Upper lobe of right lung (tissue), 1 donor: ENCODE measurements around the gene GINS1. TPM values are rescaled to one million over a fixed set of nuclear protein-coding genes. Genes with fewer than 3 reads are reported as not detected.

Source experiments
- ATAC-seq: fragments of 200-7000 bp; cut with Tn5 transposase; one replicate; pipeline ENCODE4 v1.9.1; 2020; ENCODE audit warnings: mild to moderate bottlenecking, moderate library complexity
- DNase-seq: peaks from one replicate; pipeline ENCODE4 v3.0.0-alpha.2; 2020
- H3K27ac ChIP-seq: fragments of 200-600 bp; one replicate; pipeline ENCODE4 v1.8.0; 2022
- H3K27me3 ChIP-seq: fragments of 200-600 bp; one replicate; pipeline ENCODE4 v1.8.0; 2022; ENCODE audit warnings: mild to moderate bottlenecking
- H3K36me3 ChIP-seq: fragments of 200-600 bp; one replicate; pipeline ENCODE4 v1.8.0; 2022
- H3K4me1 ChIP-seq: fragments of 200-600 bp; one replicate; pipeline ENCODE4 v1.8.0; 2022
- H3K4me3 ChIP-seq: fragments of 200-600 bp; one replicate; pipeline ENCODE4 v1.8.0; 2022; ENCODE audit warnings: mild to moderate bottlenecking
- H3K9me3 ChIP-seq: fragments of 200-600 bp; one replicate; pipeline ENCODE4 v1.8.0; 2022
- intact Hi-C: fragments of 100-400 bp; cut with DNase I; formaldehyde crosslinking; loops from one replicate; pipeline ENCODE4 v1.11.0; 2022
- total RNA-seq: library from RNA; stranded (reverse); fragmentation: NEBNext Ultra II Directional; extraction: Animal tissue kit (Norgen Biotek cat#: 25700); gene quantifications from one replicate; pipeline ENCODE4 v1.2.1, GENCODE V29; 2021
- TF ChIP-seq, protein P1 (sequence below): fragments of 200-600 bp; IDR thresholded peaks from one replicate; pipeline ENCODE4 v1.8.0; 2022; ENCODE audit warnings: antibody characterized with exemption
- donor health status: DM: no; HTN: yes; CAD: no; lungs with severe emphysema.

Gene GINS1
- total RNA-seq, 1 donor from 2014 or later, result 0.55 TPM

DNA sequence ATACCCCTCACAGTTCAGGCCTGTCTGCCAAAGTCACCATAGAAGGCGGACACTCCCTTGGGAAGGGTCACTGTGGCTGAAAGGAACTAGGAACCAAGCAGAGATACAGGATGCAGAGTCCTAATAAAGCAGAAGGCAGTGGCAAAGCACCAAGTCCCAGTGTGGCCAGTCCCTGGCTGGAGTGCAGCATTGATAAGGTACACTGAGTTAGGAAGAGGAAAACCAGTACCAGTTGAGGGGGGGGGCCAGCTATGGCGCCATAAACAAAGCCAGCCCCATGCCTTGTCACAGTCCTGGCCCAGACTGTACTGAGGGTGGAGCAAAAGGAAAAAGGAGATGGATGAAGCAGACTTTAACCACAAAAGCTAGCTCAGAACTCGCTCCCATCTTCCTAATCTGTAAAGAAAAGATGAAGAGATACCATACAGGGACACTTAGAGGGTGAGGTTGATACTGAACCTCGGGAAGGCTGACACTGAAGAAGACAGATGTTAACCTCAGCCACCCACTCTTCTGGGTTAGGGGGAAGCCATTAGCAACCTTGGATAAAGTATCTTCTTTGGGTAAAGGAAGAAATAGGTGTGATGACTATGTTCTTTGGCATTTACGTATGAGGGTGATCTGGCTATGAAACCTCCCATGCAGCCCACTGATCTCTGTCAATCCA, 24.6 kb upstream of the GINS1 start:
- H3K4me3 ChIP-seq, result no peak overlapping the region
- H3K27me3 ChIP-seq, result no peaks in the 10 kb centered on the region
- intact Hi-C loops, result no loop called here
- H3K9me3 ChIP-seq, result no peaks in the 10 kb centered on the region
- TF ChIP-seq, protein P1, sequence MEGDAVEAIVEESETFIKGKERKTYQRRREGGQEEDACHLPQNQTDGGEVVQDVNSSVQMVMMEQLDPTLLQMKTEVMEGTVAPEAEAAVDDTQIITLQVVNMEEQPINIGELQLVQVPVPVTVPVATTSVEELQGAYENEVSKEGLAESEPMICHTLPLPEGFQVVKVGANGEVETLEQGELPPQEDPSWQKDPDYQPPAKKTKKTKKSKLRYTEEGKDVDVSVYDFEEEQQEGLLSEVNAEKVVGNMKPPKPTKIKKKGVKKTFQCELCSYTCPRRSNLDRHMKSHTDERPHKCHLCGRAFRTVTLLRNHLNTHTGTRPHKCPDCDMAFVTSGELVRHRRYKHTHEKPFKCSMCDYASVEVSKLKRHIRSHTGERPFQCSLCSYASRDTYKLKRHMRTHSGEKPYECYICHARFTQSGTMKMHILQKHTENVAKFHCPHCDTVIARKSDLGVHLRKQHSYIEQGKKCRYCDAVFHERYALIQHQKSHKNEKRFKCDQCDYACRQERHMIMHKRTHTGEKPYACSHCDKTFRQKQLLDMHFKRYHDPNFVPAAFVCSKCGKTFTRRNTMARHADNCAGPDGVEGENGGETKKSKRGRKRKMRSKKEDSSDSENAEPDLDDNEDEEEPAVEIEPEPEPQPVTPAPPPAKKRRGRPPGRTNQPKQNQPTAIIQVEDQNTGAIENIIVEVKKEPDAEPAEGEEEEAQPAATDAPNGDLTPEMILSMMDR, result no peak
- no peaks in the 10 kb centered on the region for H3K36me3 ChIP-seq
- H3K27ac ChIP-seq, result no peak overlapping the region
- no peaks in the 10 kb centered on the region for H3K4me1 ChIP-seq
- ATAC-seq (no peak), DNase-seq (no peak)

DNA sequence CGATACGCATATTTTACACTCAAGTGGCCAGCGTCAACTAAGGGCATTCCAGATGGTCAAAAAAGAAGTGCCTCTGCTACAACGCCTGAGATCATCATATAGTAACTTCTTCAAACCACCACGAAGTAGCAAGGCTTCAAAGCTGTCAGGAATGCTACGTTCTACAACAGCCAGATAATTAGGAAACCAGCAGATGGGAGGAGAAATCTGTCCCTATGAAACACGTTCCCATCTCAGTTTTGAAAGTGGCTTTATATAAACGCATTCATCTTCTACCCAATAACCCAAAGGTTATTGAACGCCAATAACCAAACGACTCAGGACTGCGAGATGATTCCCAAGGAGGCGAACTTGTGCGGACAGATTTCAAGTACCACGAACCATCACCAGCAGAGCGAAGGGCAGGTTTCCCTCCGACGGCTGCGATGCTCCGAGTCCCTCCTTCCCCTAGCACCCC, 18.0 kb upstream of the GINS1 start:
- Histone ChIP-seq H3K9me3 (no peaks in the 10 kb centered on the region), H3K4me1 (peaks cover 6% of the 10 kb centered on the region), H3K27me3 (no peaks in the 10 kb centered on the region), H3K27ac (peak overlapping the region; percentile 78), H3K36me3 (no peaks in the 10 kb centered on the region), H3K4me3 (peak overlapping the region; percentile 91)
- TF ChIP-seq, protein P1, result no peak
- DNase-seq (no peak), ATAC-seq (no peak)
- intact Hi-C loops, result no loop called here

DNA sequence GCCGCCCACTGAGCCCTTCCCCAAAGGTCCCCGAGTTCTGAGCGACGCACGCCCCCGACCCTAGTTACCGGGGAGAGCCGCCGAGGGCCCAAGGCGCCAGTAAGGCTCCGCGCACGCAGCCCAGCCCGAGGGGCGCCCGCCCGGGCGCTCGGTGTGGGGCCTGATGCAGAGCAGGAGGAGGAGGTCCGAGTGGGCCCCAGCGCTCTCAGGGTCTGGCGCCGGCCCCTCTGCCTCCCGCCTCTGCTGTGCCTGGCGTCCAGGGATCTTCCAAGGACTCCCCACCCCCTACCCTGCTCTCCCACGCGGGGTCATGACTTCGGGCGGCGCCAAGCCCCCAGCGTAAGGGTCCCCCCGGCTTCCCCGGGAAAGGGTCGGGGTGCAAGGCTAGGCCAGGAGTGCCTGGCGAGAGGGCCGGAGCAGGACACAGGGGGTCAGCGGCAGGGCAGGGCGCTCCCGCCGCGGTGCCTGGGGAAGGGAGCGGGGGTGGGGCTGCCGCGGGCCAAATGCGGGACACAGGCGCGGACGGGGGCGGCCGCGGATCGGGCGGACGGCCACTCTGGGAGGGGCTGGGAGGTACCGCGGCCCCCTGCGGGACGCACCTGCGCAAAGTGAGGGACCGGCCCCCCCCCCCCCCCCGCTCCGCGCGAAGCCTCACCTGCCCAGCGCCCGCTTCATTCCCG, 17.5 kb upstream of the GINS1 start:
- Histone ChIP-seq H3K27me3 (no peaks in the 10 kb centered on the region), H3K4me1 (peaks cover 6% of the 10 kb centered on the region), H3K27ac (peak overlapping the region; percentile 78), H3K9me3 (no peaks in the 10 kb centered on the region), H3K36me3 (no peaks in the 10 kb centered on the region), H3K4me3 (peak overlapping the region; percentile 91)
- TF ChIP-seq, protein P1, result no peak
- peak; percentile 59 for ATAC-seq
- intact Hi-C loops, result loop anchor here (10.0 kb wide), 1 partner anchor 395 kb away; the partner anchor contains the start of gene APMAP
- peak; percentile 80 for DNase-seq

DNA sequence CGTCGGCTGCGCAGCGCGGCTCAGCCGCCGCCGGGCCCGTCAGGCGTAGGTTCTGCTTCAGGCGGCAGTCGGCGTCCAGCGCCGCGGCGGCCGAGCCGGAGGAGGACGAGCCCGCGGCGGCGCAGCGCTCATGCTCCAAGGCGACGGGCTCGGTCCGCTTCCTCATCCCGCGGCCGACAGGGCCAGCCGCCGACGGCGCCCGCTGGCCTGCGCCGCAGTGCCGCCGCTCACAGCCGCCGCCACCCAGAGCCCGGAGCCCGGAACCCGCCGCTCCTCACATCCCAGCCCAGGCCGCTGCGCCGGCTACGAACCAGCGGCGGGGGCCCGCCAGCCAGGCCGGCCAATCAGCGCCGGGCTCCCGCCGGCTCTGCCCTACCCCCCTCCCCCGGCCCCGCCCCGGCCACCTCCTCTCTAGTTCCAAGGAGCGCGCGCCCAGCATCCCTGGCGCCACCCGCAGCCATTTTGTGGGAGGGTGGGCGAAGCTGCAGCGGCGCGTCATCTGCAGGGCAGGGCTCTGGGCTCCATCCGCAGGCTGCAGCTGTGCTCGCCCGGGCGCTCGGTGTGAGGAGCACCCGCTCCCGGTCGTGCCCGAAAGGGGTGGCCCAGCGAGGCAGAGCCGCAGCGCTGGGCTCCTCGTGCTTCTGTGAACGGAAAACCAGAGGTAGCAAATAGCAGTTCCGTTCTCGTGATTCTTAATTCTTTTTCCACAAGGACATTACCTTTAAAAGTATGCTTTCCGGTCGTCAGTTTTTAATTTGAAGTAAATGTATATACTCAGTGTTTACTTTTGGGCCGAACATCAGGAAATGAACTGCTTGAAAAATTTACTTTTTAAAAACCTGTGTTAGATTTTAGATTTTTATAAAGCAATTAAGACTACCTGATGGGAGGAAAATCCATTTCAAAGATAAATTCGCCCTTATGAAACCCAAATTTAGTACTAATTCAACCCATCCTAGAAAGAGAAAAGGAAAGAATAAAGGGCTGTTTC, 16.6 kb upstream of the GINS1 start, which contains the start of gene ABHD12:
ABHD12 (minus strand) TSS at position 298 of the 991 bp plus-strand sequence; CDS start at position 166, 132 bp downstream.
- Histone ChIP-seq H3K27me3 (no peaks in the 10 kb centered on the region), H3K4me3 (peak within 1 kb of the TSS; percentile 91), H3K4me1 (peaks cover 6% of the 10 kb centered on the region), H3K27ac (peak within 1 kb of the TSS; percentile 80), H3K36me3 (no peaks in the 10 kb centered on the region), H3K9me3 (no peaks in the 10 kb centered on the region)
- DNase-seq, result peak; percentile 99
- peak; percentile 98 for ATAC-seq
- TF ChIP-seq, protein P1, result no peak
- intact Hi-C loops, result loop anchor here (10.0 kb wide), 1 partner anchor 396 kb away; the partner anchor contains the start of gene APMAP

DNA sequence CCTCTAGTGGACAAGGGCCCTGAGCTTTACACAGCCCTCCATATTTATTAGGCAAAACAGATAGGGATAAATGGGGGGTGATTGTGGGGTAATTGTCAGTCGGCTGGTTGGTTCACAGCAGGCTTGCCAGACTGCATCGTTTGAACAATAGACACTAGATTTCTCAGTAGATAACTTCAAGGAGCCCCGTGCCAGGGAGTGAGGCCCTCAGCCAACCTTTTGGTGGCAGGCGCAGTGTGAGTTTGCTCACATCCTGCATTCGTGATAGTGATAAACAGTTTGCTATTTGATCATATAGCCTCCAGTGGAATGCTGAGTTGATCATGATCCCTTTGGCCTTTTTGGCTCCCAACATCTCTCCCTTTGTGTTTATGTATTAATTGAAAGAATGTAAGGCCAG, 13.2 kb upstream of the GINS1 start:
- ATAC-seq, result no peak
- TF ChIP-seq, protein P1, result no peak
- intact Hi-C loops, result loop anchor here (10.0 kb wide), 1 partner anchor 399 kb away; the partner anchor contains the start of gene APMAP
- Histone ChIP-seq H3K27ac (no peak overlapping the region), H3K36me3 (no peaks in the 10 kb centered on the region), H3K27me3 (no peaks in the 10 kb centered on the region), H3K9me3 (no peaks in the 10 kb centered on the region), H3K4me1 (peaks cover under 1% of the 10 kb centered on the region), H3K4me3 (no peak overlapping the region)
- DNase-seq, result no peak
